ENCODE data around the gene HTT. TPM values are rescaled to one million over a fixed set of nuclear protein-coding genes. Genes with fewer than 3 reads are reported as not detected.

HTT gene
- total RNA-seq, 1 experiment from 2014 or later, result 18.4 TPM

GRCh38 chr4:3197366-3198105 is 123.1 kb downstream of the HTT start:
- CTCF ChIA-PET, result no interaction called here
- Histone ChIP-seq H3K4me2 (ENCODE audit: low read length) (no peak overlapping the region), H3K9me3 (ENCODE audit: low read length) (no peaks in the 10 kb centered on the region), H3K27ac (ENCODE audit: low read length) (no peak overlapping the region), H4K20me1 (ENCODE audit: low read length) (no peaks in the 10 kb centered on the region), H3K79me2 (ENCODE audit: low read length) (no peaks in the 10 kb centered on the region), H3K4me3 (ENCODE audit: low read length) (no peak overlapping the region), H3K9ac (ENCODE audit: low read length) (no peak overlapping the region), H3K27me3 (ENCODE audit: low read length) (no peaks in the 10 kb centered on the region), H2AFZ (ENCODE audit: low read length) (no peak overlapping the region), H3K36me3 (ENCODE audit: low read depth, low read length) (no peaks in the 10 kb centered on the region; the same call in 1 of the 2 replicates), H3K9me2 (replicated peaks; ENCODE audit: low read length) (no peaks in the 10 kb centered on the region), H3F3A (ENCODE audit: low read length, unreplicated experiment) (no peaks in the 10 kb centered on the region), H3K4me1 (ENCODE audit: insufficient read depth, low read length) (no peaks in the 10 kb centered on the region)
- ATAC-seq (no peak), DNase-seq (no peak)
- intact Hi-C loops (cut with micrococcal nuclease), result no loop called here
- POLR2A ChIA-PET (ENCODE audit: unreplicated experiment), result no interaction called here
- BruUV-seq (replicated peaks), result no TSS peak
- TF ChIP-seq EZH2 (IDR thresholded peaks at IDR 0.05; ENCODE audit: low read length, unreplicated experiment), result no peak
- no peak for TF ChIP-seq EZH2phosphoT487 (IDR thresholded peaks at IDR 0.05; ENCODE audit: borderline replicate concordance, low read length)
- no peak for TF ChIP-seq CTCF (conservative IDR thresholded peaks at IDR 0.05; ENCODE audit: low read depth, low read length)

- Histone ChIP-seq H3K79me2 (ENCODE audit: low read length) (no peaks in the 10 kb centered on the region), H3K27me3 (ENCODE audit: low read length) (no peaks in the 10 kb centered on the region), H2AFZ (ENCODE audit: low read length) (no peak overlapping the region), H4K20me1 (ENCODE audit: low read length) (no peaks in the 10 kb centered on the region), H3K4me2 (ENCODE audit: low read length) (no peak overlapping the region), H3K9me2 (replicated peaks; ENCODE audit: low read length) (no peaks in the 10 kb centered on the region), H3K4me1 (ENCODE audit: insufficient read depth, low read length) (no peaks in the 10 kb centered on the region), H3K4me3 (ENCODE audit: low read length) (no peak overlapping the region), H3K9ac (ENCODE audit: low read length) (no peak overlapping the region), H3K36me3 (ENCODE audit: low read depth, low read length) (no peaks in the 10 kb centered on the region; the same call in none of the 2 replicates), H3K9me3 (ENCODE audit: low read length) (no peaks in the 10 kb centered on the region), H3F3A (ENCODE audit: low read length, unreplicated experiment) (no peaks in the 10 kb centered on the region), H3K27ac (ENCODE audit: low read length) (no peak overlapping the region)
- POLR2A ChIA-PET (ENCODE audit: unreplicated experiment), result no interaction called here
- CTCF ChIA-PET, result no interaction called here
- ATAC-seq (no peak), DNase-seq (no peak)
- TF ChIP-seq EZH2 (IDR thresholded peaks at IDR 0.05; ENCODE audit: low read length, unreplicated experiment), result no peak
- no peak for TF ChIP-seq CTCF (conservative IDR thresholded peaks at IDR 0.05; ENCODE audit: low read depth, low read length)
- no peak for TF ChIP-seq EZH2phosphoT487 (IDR thresholded peaks at IDR 0.05; ENCODE audit: borderline replicate concordance, low read length)
- intact Hi-C loops (cut with micrococcal nuclease), result no loop called here
- BruUV-seq (replicated peaks), result no TSS peak
Observed at GRCh38 chr4:3198906-3199305, 124.4 kb downstream of the HTT start.

GRCh38 chr4:3199653-3200422 is 125.4 kb downstream of the HTT start:
- no peak overlapping the region for H3K4me2 ChIP-seq (ENCODE audit: low read length)
- TF ChIP-seq EZH2 (IDR thresholded peaks at IDR 0.05; ENCODE audit: low read length, unreplicated experiment), result no peak
- TF ChIP-seq EZH2phosphoT487 (IDR thresholded peaks at IDR 0.05; ENCODE audit: borderline replicate concordance, low read length), result no peak
- TF ChIP-seq CTCF (conservative IDR thresholded peaks at IDR 0.05; ENCODE audit: low read depth, low read length), result no peak

More at GRCh38 chr4:3199653-3200422, 125.4 kb downstream of the HTT start:
- Histone ChIP-seq H3K27ac (ENCODE audit: low read length) (no peak overlapping the region), H3K36me3 (ENCODE audit: low read depth, low read length) (no peaks in the 10 kb centered on the region; the same call in 1 of the 2 replicates), H3F3A (ENCODE audit: low read length, unreplicated experiment) (no peaks in the 10 kb centered on the region), H3K9me3 (ENCODE audit: low read length) (no peaks in the 10 kb centered on the region), H3K4me3 (ENCODE audit: low read length) (no peak overlapping the region), H3K4me1 (ENCODE audit: insufficient read depth, low read length) (no peaks in the 10 kb centered on the region), H3K9me2 (replicated peaks; ENCODE audit: low read length) (no peaks in the 10 kb centered on the region), H4K20me1 (ENCODE audit: low read length) (no peaks in the 10 kb centered on the region), H3K9ac (ENCODE audit: low read length) (no peak overlapping the region), H3K79me2 (ENCODE audit: low read length) (no peaks in the 10 kb centered on the region), H3K27me3 (ENCODE audit: low read length) (no peaks in the 10 kb centered on the region), H2AFZ (ENCODE audit: low read length) (no peak overlapping the region)
- ChIA-PET POLR2A (ENCODE audit: unreplicated experiment) (no interaction called here), CTCF (no interaction called here)
- no peak for DNase-seq
- no peak for ATAC-seq
- no TSS peak for BruUV-seq (replicated peaks)
- intact Hi-C loops (cut with micrococcal nuclease), result no loop called here
